ENCODE results near the gene ARID4B. TPM values are rescaled to one million over a fixed set of nuclear protein-coding genes. Genes with fewer than 3 reads are reported as not detected.
A peak's percentile ranks its signal among the peaks of the same experiment; 100 is the strongest.

Gene ARID4B
- total RNA-seq, 2 experiments from 2014 or later = 38.8 to 41.9 TPM

GRCh38 chr1:235341334-235341733 is 13.4 kb upstream of the ARID4B start:
- ChIA-PET CTCF (interaction anchor here (1.1 to 3.4 kb wide), 4 partner anchors 11 to 75 kb away, joined by 3 to 11 read pairs (median 4); no protein-coding TSS in a partner anchor), POLR2A (no interaction called here)
- H3K4me3 Mint-ChIP-seq = no peak overlapping the region
- ATAC-seq (no peak), DNase-seq (no peak)
- no peak overlapping the region for H3K27ac Mint-ChIP-seq
- H3K27me3 Mint-ChIP-seq = no peaks in the 10 kb centered on the region
- H3K36me3 Mint-ChIP-seq (ENCODE audit: low read depth) = peaks cover 21% of the 10 kb centered on the region
- peaks cover 24% of the 10 kb centered on the region for H3K4me1 Mint-ChIP-seq (ENCODE audit: low read depth)
- intact Hi-C loops (cut with micrococcal nuclease) = no loop called here
- TF ChIP-seq CTCF (IDR thresholded peaks at IDR 0.05) = no peak
- no peaks in the 10 kb centered on the region for H3K9me3 Mint-ChIP-seq

GRCh38 chr1:235339746-235340145 is 11.8 kb upstream of the ARID4B start:
- ATAC-seq (no peak), DNase-seq (no peak)
- ChIA-PET POLR2A (no interaction called here), CTCF (interaction anchor here (0.9 to 3.4 kb wide), 5 partner anchors 65 to 115 kb away, joined by 3 to 11 read pairs (median 4); no protein-coding TSS in a partner anchor)
- Mint-ChIP-seq H3K9me3 (no peaks in the 10 kb centered on the region), H3K27me3 (no peaks in the 10 kb centered on the region), H3K27ac (no peak overlapping the region), H3K4me3 (no peak overlapping the region), H3K4me1 (ENCODE audit: low read depth) (peaks cover 26% of the 10 kb centered on the region), H3K36me3 (ENCODE audit: low read depth) (peaks cover 14% of the 10 kb centered on the region)
- no peak for TF ChIP-seq CTCF (IDR thresholded peaks at IDR 0.05)
- intact Hi-C loops (cut with micrococcal nuclease) = no loop called here

GRCh38 chr1:235336903-235337302 is 8.9 kb upstream of the ARID4B start:
- Mint-ChIP-seq H3K9me3 (no peaks in the 10 kb centered on the region), H3K27ac (peak overlapping the region; percentile 77), H3K36me3 (ENCODE audit: low read depth) (peaks cover 7% of the 10 kb centered on the region), H3K4me1 (ENCODE audit: low read depth) (peaks cover 30% of the 10 kb centered on the region), H3K4me3 (peak overlapping the region; percentile 44), H3K27me3 (no peaks in the 10 kb centered on the region)
- CTCF ChIA-PET = interaction anchor here (1.5 to 2.4 kb wide), 2 partner anchors 78 to 80 kb away, joined by 7 read pairs; no protein-coding TSS in a partner anchor
- ATAC-seq (peak; percentile 97), DNase-seq (peak; percentile 29)
- intact Hi-C loops (cut with micrococcal nuclease) = no loop called here
- TF ChIP-seq CTCF (IDR thresholded peaks at IDR 0.05) = no peak
- POLR2A ChIA-PET = interaction anchor here (0.7 kb wide), 1 partner anchor 79 kb away, joined by 3 read pairs; no protein-coding TSS in a partner anchor

GRCh38 chr1:235331401-235331800 is 3.4 kb upstream of the ARID4B start:
- no peak overlapping the region for H3K4me3 Mint-ChIP-seq
- peaks cover 38% of the 10 kb centered on the region for H3K4me1 Mint-ChIP-seq (ENCODE audit: low read depth)
- intact Hi-C loops (cut with micrococcal nuclease) = loop anchor here (5.0 kb wide), 1 partner anchor 36 kb away; the partner anchor contains the start of gene TBCE
- CTCF ChIA-PET = interaction anchor here (1.2 to 3.1 kb wide), 4 partner anchors 9 to 85 kb away, joined by 3 to 18 read pairs (median 4); no protein-coding TSS in a partner anchor
- no peaks in the 10 kb centered on the region for H3K27me3 Mint-ChIP-seq
- peak overlapping the region; percentile 7 for H3K27ac Mint-ChIP-seq
- peaks cover 9% of the 10 kb centered on the region for H3K36me3 Mint-ChIP-seq (ENCODE audit: low read depth)
- no peaks in the 10 kb centered on the region for H3K9me3 Mint-ChIP-seq
- DNase-seq (no peak), ATAC-seq (no peak)
- POLR2A ChIA-PET = interaction anchor here (1.5 kb wide), 1 partner anchor 36 kb away, joined by 4 read pairs; the partner anchor contains the start of gene TBCE
- no peak for TF ChIP-seq CTCF (IDR thresholded peaks at IDR 0.05)

GRCh38 chr1:235330918-235331285 is 2.9 kb upstream of the ARID4B start:
- no peak for TF ChIP-seq CTCF (IDR thresholded peaks at IDR 0.05)
- CTCF ChIA-PET = interaction anchor here (1.2 to 3.1 kb wide), 9 partner anchors 10 to 85 kb away, joined by 3 to 18 read pairs (median 4); no protein-coding TSS in a partner anchor
- peaks cover 12% of the 10 kb centered on the region for H3K36me3 Mint-ChIP-seq (ENCODE audit: low read depth)
- H3K4me1 Mint-ChIP-seq (ENCODE audit: low read depth) = peaks cover 37% of the 10 kb centered on the region
- H3K4me3 Mint-ChIP-seq = no peak overlapping the region
- no peaks in the 10 kb centered on the region for H3K9me3 Mint-ChIP-seq
- no peak for ATAC-seq
- POLR2A ChIA-PET = interaction anchor here (1.2 to 1.5 kb wide), 2 partner anchors 12 to 36 kb away, joined by 4 read pairs; partner anchors contain the start of gene TBCE
- no peak for DNase-seq
- intact Hi-C loops (cut with micrococcal nuclease) = loop anchor here (5.0 kb wide), 1 partner anchor 36 kb away; the partner anchor contains the start of gene TBCE
- H3K27me3 Mint-ChIP-seq = no peaks in the 10 kb centered on the region
- no peak overlapping the region for H3K27ac Mint-ChIP-seq

All from activated CD8-positive, alpha-beta T cell treated with anti-CD3 and anti-CD28 coated beads for 36 hours (primary cell).